Activated CD4-positive, alpha-beta T cell treated with anti-CD3 and anti-CD28 coated beads, Interleukin-2, Interleukin-4, amounts not matched to agents 100 ng/mL and 50 ng/mL, durations not matched to agents 16 hours and 8 hours (primary cell): ENCODE results near the gene WBP4.
"Not testable (repeated sequence)": the region's sequence is repeated elsewhere in the genome, so short reads cannot be mapped to it uniquely, and the experiment has no call there.

ENCODE experiments used
- DNase-seq: peaks from one replicate; pipeline ENCODE4 v3.0.0-alpha.2; 2020; ENCODE audit warnings: low spot score

WBP4 gene

DNA sequence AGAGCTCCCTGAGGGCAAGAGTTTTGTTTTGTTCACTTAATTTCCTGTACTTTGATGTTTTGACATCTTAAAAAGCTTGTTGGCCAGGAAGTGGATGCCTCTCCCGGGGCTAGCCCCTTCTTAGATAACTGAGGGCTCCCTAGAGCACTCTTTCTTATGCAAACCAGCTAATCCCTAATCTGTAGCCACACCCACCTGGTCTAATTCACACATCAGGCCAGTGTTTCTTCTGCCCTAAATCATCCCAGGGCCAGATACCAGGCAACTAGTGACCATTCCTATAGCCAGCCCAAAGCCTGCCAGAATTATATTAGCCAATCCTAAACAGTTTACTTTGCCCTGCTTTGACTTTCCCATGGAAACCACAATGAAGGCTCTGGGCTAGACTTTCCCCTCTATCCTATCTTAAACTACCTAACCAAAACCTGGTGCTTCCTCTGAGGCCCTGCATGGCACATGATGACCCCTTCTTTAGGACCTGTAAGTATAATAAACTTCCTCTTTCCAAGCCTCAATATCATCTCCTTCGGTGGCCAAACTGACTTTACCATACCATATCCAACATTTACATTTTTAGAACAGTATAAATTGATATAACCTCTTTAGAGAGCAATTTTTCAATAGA, 24.8 kb downstream of the WBP4 start:
- no peak for DNase-seq

DNA sequence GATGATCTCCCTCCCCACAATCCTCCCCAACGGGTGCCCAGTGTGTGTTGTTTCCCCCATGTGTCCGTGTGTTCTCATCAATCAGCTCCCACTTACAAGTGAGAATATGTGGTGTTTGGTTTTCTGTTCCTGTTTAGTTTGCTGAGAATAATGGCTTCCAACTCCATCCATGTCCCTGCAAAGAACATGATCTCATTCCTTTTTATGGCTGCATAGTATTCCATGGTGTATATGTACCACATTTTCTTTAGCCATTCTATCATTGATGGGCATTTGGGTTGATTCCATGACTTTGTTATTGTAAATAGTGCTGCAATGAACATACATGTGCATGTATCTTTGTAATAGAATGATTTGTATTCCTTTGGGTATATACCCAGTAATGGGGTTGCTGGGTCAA, 34.4 kb downstream of the WBP4 start:
- not testable (repeated sequence) for DNase-seq

DNA sequence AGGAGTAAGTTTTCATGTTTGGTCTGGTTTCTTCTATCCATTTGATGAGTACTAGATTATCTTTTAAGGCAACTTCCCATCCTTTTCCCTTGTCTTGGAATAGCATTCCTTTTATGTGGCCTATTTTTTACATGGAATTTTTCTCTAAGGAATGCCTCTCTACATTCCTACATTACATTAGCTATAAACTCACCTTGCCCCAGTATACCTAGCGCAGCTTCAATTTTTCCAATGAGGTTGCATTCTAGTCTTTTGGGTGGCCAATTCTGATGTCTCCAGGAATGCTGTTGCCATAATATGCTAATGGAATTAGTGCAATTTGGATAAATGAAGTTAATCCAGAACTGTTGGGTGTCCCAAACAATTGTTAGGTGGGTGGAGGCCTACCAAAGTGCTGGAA, 37.5 kb downstream of the WBP4 start:
- DNase-seq, result no peak

DNA sequence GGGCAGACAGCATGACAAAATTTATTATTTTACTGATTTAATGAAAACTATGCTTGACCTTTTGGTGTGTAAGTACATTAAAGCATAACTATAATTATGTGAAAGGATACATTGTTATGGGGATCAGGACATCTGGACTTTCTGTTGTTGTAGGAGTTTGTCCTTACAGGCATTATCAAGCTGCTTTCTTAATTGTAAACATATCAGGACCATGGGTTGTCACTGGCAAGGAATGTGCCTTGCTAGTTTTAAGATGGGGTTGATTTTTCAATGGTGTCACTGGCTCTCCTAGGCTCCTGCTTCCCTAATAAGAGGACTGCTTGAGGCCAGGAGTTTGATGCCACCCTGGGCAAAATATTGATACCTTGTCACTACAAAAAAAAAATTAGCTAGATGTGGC, 38.7 kb downstream of the WBP4 start:
- DNase-seq, result no peak

DNA sequence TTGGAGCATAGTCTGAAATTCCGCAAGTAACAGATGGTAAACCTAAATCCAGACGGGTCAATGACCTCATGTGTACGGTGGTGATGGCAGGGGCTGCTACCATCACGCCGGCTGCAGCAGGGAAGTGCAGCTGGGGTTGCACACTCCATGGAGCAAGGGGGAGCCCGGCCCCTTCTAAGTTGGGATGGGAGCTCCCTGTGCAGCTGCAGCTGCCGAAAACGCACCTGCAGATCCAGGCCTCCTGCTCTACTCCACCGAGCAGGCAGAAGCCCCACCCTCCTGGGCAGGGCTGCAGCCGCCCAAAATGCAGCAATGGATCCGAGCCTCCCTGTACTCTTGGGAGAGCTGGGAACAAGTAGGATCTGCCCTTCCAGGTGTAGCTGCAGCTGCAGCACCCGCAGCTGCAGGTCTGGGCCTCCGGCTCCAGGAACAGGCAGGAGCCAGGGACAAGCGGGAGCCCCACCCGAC, 45.8 kb downstream of the WBP4 start:
- no peak for DNase-seq

DNA sequence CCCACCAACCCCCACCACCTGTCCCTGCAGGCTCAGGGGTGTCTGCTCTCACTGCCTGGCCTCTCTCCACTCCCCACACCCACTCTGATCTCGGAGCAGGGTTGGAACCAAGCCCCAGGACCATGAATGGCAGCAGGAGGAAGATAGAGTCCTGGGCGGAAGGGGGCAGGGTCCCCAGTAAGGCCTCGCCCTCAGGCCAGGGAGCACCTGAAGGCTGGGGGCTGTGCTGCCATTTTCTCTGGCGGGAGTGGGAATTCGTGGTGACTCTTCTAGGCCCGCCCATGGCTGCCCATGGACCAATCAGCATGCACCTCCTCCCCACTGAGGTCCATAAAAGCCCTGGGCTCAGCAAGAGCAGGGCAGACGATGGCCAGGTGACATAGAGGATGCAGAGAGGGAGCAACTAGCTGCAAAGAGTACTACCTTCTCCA, 46.3 kb downstream of the WBP4 start:
- no peak for DNase-seq

- no peak for DNase-seq
These were observed 50.1 kb downstream of the WBP4 start for GRCh38 chr13:41111454-41111853.

DNA sequence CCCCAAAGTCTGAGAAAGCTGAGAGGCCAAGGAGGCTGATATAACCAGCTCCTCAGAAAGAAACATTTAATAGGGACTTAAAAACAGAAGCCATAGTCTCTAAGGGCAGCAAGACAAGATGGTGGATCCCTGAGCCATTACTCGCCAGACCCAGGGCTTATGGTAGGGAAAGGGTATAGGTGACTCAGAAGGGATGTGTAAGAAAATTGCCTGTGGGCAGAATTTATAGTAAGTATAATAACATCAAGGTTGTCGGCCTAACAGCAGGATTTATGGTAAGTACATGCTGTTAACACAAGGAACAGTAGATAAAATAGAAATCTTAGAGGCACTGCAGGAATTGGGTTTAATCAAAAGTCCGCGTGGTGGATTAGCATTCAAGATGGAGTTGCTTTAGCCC, 56.6 kb downstream of the WBP4 start:
- no peak for DNase-seq

DNA sequence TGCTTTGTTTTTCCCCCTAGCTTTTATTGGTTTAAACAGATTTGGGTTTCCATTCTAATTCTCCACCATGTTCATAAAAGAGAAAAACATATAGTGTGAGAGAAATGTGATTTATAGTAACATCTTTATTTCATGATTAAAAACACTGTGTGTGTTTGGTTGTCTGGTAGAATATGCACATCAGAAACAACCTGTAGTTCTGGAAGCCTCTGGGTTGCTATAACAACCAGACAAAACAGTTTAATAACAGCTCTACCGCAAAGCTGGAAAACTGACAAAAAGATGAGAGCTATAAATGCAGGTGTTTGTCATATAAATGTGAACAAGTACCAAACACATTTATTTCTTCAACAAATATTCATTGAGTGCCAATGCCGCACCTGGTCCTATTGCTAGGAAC, 61.5 kb downstream of the WBP4 start:
- no peak for DNase-seq

DNA sequence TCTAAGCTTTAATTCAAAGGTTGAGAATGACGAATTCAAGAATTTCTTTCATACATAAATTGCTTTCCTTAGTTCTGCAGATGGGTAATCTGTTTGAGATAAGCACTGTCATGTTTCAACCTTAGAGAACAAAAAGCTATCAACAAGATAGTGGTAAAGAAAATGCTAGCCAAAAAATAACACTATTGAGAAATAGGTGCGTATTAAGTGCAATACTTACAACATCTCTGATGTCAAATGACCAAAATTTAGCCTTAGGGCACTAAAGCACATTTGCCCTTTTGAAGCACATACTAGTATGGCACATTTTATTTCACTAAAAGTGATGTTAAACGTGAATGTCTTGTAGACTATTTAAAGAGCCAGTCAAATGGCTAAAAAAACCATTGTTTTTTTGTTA, 66.4 kb downstream of the WBP4 start:
- DNase-seq, result no peak

GRCh38 chr13:41130356-41130755, 69.0 kb downstream of the WBP4 start:
- DNase-seq, result peak; percentile 24

- DNase-seq, result not testable (repeated sequence)
These were observed 69.9 kb downstream of the WBP4 start for GRCh38 chr13:41131189-41131588.

GRCh38 chr13:41131660-41132511, 70.6 kb downstream of the WBP4 start:
- not testable (repeated sequence) for DNase-seq

- DNase-seq, result peak; percentile 97
These were observed 71.3 kb downstream of the WBP4 start, which contains the start of gene KBTBD6 for GRCh38 chr13:41132512-41133152. Gene KBTBD6, minus strand, starts transcription at chr13:41132802. Its CDS starts 291 bp downstream, at chr13:41132511.
